HCT116 (cell line): ENCODE results near the gene SLC35F1. TPM values are rescaled to one million over a fixed set of nuclear protein-coding genes. Genes with fewer than 3 reads are reported as not detected.

ENCODE experiments used
- ATAC-seq: fragments of 200-7000 bp; cut with Tn5 transposase; 2 replicates; pipeline ENCODE4 v1.9.1; 2020; ENCODE audit warnings: mild to moderate bottlenecking, moderate library complexity
- BruUV-seq: library from RNA; stranded (reverse); fragments of 400-500 nt; replicated peaks from 2 replicates; lab custom pipeline; 2021; lab: Mats Ljungman, UMichigan
- CTCF ChIA-PET: fragments of 300-600 bp; sonication (Branson Sonifier 250); formaldehyde crosslinking; loops from one replicate; lab custom pipeline; 2021; ENCODE audit warnings: antibody characterized with exemption; lab: Charles Lee
- POLR2A ChIA-PET: fragments of 300-600, 350-600 bp; sonication (Branson Sonifier 250); formaldehyde crosslinking; loops from one replicate; lab custom pipeline; 2021; ENCODE audit warnings: antibody characterized with exemption; lab: Charles Lee
- RAD21 ChIA-PET, 2 experiments: fragments of 300-600 bp; sonication (Branson Sonifier 250); formaldehyde crosslinking; loops; one replicate each; lab custom pipeline; 2023; ENCODE audit warnings: low total read pairs in 2 of 2; ENCODE audit not compliant: uncharacterized antibody in 2 of 2, unreplicated experiment in 2 of 2, low non-redundant PET in 1 of 2; lab: Charles Lee
- DNase-seq: peaks from one replicate; pipeline ENCODE4 v3.0.0-alpha.2; 2010; ENCODE audit warnings: low read depth, low spot score
- H2AFZ ChIP-seq: fragments of 200-600 bp; shearing (Covaris generic), sonication (generic); 2 replicates; pipeline ENCODE4 v1.6.1; 2017; ENCODE audit warnings: low read depth, mixed run types, mixed read lengths, antibody characterized with exemption, low read length; ENCODE audit not compliant: poor library complexity, severe bottlenecking
- H3K27ac ChIP-seq: 2 replicates; pipeline ENCODE4 v1.5.1; 2012; ENCODE audit warnings: low read depth, low read length
- H3K27me3 ChIP-seq: fragments of 200-600 bp; sonication (generic); 2 replicates; pipeline ENCODE4 v1.6.1; 2016; ENCODE audit warnings: mixed run types, low read length, mixed read lengths; ENCODE audit not compliant: insufficient read depth
- H3K36me3 ChIP-seq, 2 experiments: fragments of 200-500 bp in 1 of 2; fragments of 200-600 bp in 1 of 2; sonication (Bioruptor generic) in 1 of 2; sonication (generic) in 1 of 2; 2 replicates each; pipeline versions ENCODE4 v1.5.1 to v1.6.1; 2014 to 2016; ENCODE audit warnings: low read length in 2 of 2, inconsistent platforms in 1 of 2, mixed read lengths in 1 of 2, mixed run types in 1 of 2; ENCODE audit not compliant: insufficient read depth in 2 of 2, control insufficient read depth in 1 of 2
- H3K4me1 ChIP-seq, 2 experiments: fragments of 200-600 bp in 1 of 2; sonication (generic) in 1 of 2; 2 replicates each; pipeline versions ENCODE4 v1.5.1 to v1.6.1; 2012 to 2017; ENCODE audit warnings: low read length in 2 of 2, inconsistent platforms in 1 of 2, mild to moderate bottlenecking in 1 of 2, mixed read lengths in 1 of 2, mixed run types in 1 of 2, moderate library complexity in 1 of 2; ENCODE audit not compliant: insufficient read depth in 2 of 2, control insufficient read depth in 1 of 2
- H3K4me2 ChIP-seq: fragments of 200-600 bp; sonication (generic); 2 replicates; pipeline ENCODE4 v1.6.1; 2017; ENCODE audit warnings: mixed run types, low read length, mixed read lengths
- H3K4me3 ChIP-seq, 2 experiments: fragments of 200-600 bp in 1 of 2; sonication (generic) in 1 of 2; replicated peaks in 1 of 2; 2 replicates each; pipeline ENCODE4 v1.5.1; 2011 to 2016; ENCODE audit warnings: low read length in 2 of 2, control low read depth in 1 of 2, low read depth in 1 of 2, mild to moderate bottlenecking in 1 of 2, mixed read lengths in 1 of 2, mixed run types in 1 of 2
- H3K79me2 ChIP-seq: fragments of 200-600 bp; sonication (generic); 2 replicates; pipeline ENCODE4 v1.6.1; 2017; ENCODE audit warnings: mild to moderate bottlenecking, mixed run types, low read length, moderate library complexity, mixed read lengths; ENCODE audit not compliant: insufficient read depth
- H3K9ac ChIP-seq: fragments of 200-600 bp; sonication (generic); 2 replicates; pipeline ENCODE4 v1.6.1; 2016; ENCODE audit warnings: low read length, mixed read lengths
- H3K9me2 ChIP-seq: fragments of 200-600 bp; sonication (generic), shearing (Covaris generic); 2 replicates; pipeline ENCODE4 v1.6.1; 2017; ENCODE audit warnings: mixed run types, mild to moderate bottlenecking, moderate library complexity; ENCODE audit not compliant: insufficient read depth
- H3K9me3 ChIP-seq, 2 experiments: fragments of 200-500 bp in 1 of 2; fragments of 200-600 bp in 1 of 2; sonication (Bioruptor generic) in 1 of 2; sonication (generic) in 1 of 2; 2 replicates each; pipeline ENCODE4 v1.6.1; 2014 to 2017; ENCODE audit warnings: low read length in 2 of 2, mixed read lengths in 2 of 2, inconsistent platforms in 1 of 2, low read depth in 1 of 2, mild to moderate bottlenecking in 1 of 2, mixed run types in 1 of 2, moderate library complexity in 1 of 2; ENCODE audit not compliant: control insufficient read depth in 1 of 2, insufficient read depth in 1 of 2
- H4K20me1 ChIP-seq: fragments of 200-600 bp; sonication (generic), shearing (Covaris generic); 2 replicates; pipeline ENCODE4 v1.6.1; 2017; ENCODE audit warnings: mixed run types, mild to moderate bottlenecking, moderate library complexity; ENCODE audit not compliant: insufficient read depth
- CBX3 ChIP-seq: IDR thresholded peaks from 2 replicates; pipeline ENCODE4 v1.6.1; 2012; ENCODE audit warnings: low read depth
- CEBPB ChIP-seq: IDR thresholded peaks from 2 replicates; pipeline ENCODE4 v1.6.1; 2012; ENCODE audit warnings: low read depth
- CTCF ChIP-seq, 3 experiments: fragments of 200-600 bp in 1 of 3; sonication (generic) in 1 of 3; IDR thresholded peaks in 2 of 3; conservative IDR thresholded peaks in 1 of 3; 2 replicates each; pipeline ENCODE4 v1.5.1; 2012 to 2017; ENCODE audit warnings: low read depth in 2 of 3, low read length in 2 of 3, antibody characterized with exemption in 1 of 3, borderline replicate concordance in 1 of 3, control low read depth in 1 of 3, mild to moderate bottlenecking in 1 of 3, mixed read lengths in 1 of 3, mixed run types in 1 of 3, moderate library complexity in 1 of 3; ENCODE audit not compliant: insufficient read depth in 1 of 3
- EZH2phosphoT487 ChIP-seq: fragments of 200-600 bp; IDR thresholded peaks from 2 replicates; pipeline ENCODE4 v1.6.1; 2018; ENCODE audit warnings: antibody characterized with exemption, borderline replicate concordance
- JUND ChIP-seq: IDR thresholded peaks from 2 replicates; pipeline ENCODE4 v1.6.1; 2012
- SIN3A ChIP-seq: IDR thresholded peaks from 2 replicates; pipeline ENCODE4 v1.6.1; 2012; ENCODE audit warnings: low read depth
- TCF7L2 ChIP-seq: IDR thresholded peaks from 2 replicates; pipeline ENCODE4 v1.7.0; 2011; ENCODE audit warnings: borderline replicate concordance, inconsistent platforms; ENCODE audit not compliant: insufficient read depth, insufficient read length; ENCODE audit errors: extremely low read depth
- ZBTB33 ChIP-seq: IDR thresholded peaks from 2 replicates; pipeline ENCODE4 v1.6.1; 2011; ENCODE audit warnings: mild to moderate bottlenecking, low read length, moderate library complexity; ENCODE audit not compliant: insufficient replicate concordance; ENCODE audit errors: extremely low read depth
- intact Hi-C: fragments of 100-400 bp; cut with micrococcal nuclease; formaldehyde crosslinking; loops from 2 replicates; pipeline ENCODE4 v1.10.0; 2022
- total RNA-seq: library from RNA; stranded (reverse); gene quantifications from one replicate; pipeline ENCODE4 v1.2.1, GENCODE V29; 2021; ENCODE audit not compliant: unreplicated experiment

Gene SLC35F1
- total RNA-seq, 1 experiment from 2014 or later, result 0.07 TPM

- no peaks in the 10 kb centered on the region for H3K4me1 ChIP-seq
- intact Hi-C loops, result loop anchor here (10.0 kb wide), 1 partner anchor 516 kb away; no protein-coding TSS in a partner anchor
- no peak for ATAC-seq
- TF ChIP-seq SIN3A, result no peak
- no peak for TF ChIP-seq CBX3
- TF ChIP-seq CTCF (IDR thresholded peaks at IDR 0.05 in 2 of 3, conservative IDR thresholded peaks at IDR 0.05 in 1 of 3; ENCODE audit: borderline replicate concordance in 1 of 3, insufficient read depth in 1 of 3, low read depth in 2 of 3, low read length in 2 of 3), result no peak
- TF ChIP-seq, all 23 proteins: peak for 0
- no peak overlapping the region for H3K4me3 ChIP-seq
- no peak overlapping the region for H3K27ac ChIP-seq
- H3K9me3 ChIP-seq, result no peaks in the 10 kb centered on the region
- H3K9ac ChIP-seq, result no peak overlapping the region
- ChIA-PET POLR2A (no interaction called here), CTCF (no interaction called here), RAD21 (no interaction called here)
- no peak overlapping the region for H2AFZ ChIP-seq
- H3K36me3 ChIP-seq, result no peaks in the 10 kb centered on the region
- H3K9me2 ChIP-seq, result no peaks in the 10 kb centered on the region
- BruUV-seq, result no TSS peak
- no peak for DNase-seq
- H4K20me1 ChIP-seq, result no peaks in the 10 kb centered on the region
- no peak overlapping the region for H3K4me2 ChIP-seq
- H3K27me3 ChIP-seq, result no peaks in the 10 kb centered on the region
- no peaks in the 10 kb centered on the region for H3K79me2 ChIP-seq
Observed at GRCh38 chr6:118288355-118289124, 381.5 kb downstream of the SLC35F1 start.

GRCh38 chr6:118292558-118292957 lies 385.5 kb downstream of the SLC35F1 start:
- ATAC-seq (no peak), DNase-seq (no peak)
- no peaks in the 10 kb centered on the region for H3K27me3 ChIP-seq
- H3K9me3 ChIP-seq, result no peaks in the 10 kb centered on the region
- ChIA-PET POLR2A (no interaction called here), RAD21 (no interaction called here), CTCF (no interaction called here)
- H3K9ac ChIP-seq, result no peak overlapping the region
- H2AFZ ChIP-seq, result no peak overlapping the region
- H3K9me2 ChIP-seq, result no peaks in the 10 kb centered on the region
- BruUV-seq, result no TSS peak
- H3K4me3 ChIP-seq, result no peak overlapping the region
- H3K4me2 ChIP-seq, result no peak overlapping the region
- no peaks in the 10 kb centered on the region for H3K36me3 ChIP-seq
- H3K79me2 ChIP-seq, result no peaks in the 10 kb centered on the region
- intact Hi-C loops, result no loop called here
- no peak overlapping the region for H3K27ac ChIP-seq
- TF ChIP-seq CEBPB, result no peak
- no peak for TF ChIP-seq JUND
- no peak for TF ChIP-seq TCF7L2
- no peak for TF ChIP-seq ZBTB33
- no peak for TF ChIP-seq EZH2phosphoT487
- no peaks in the 10 kb centered on the region for H3K4me1 ChIP-seq
- H4K20me1 ChIP-seq, result no peaks in the 10 kb centered on the region
